ENCODE data around the gene MT1A. TPM values are rescaled to one million over a fixed set of nuclear protein-coding genes. Genes with fewer than 3 reads are reported as not detected.

Gene MT1A
- total RNA-seq, 2 experiments from 2014 or later, result not detected

DNA sequence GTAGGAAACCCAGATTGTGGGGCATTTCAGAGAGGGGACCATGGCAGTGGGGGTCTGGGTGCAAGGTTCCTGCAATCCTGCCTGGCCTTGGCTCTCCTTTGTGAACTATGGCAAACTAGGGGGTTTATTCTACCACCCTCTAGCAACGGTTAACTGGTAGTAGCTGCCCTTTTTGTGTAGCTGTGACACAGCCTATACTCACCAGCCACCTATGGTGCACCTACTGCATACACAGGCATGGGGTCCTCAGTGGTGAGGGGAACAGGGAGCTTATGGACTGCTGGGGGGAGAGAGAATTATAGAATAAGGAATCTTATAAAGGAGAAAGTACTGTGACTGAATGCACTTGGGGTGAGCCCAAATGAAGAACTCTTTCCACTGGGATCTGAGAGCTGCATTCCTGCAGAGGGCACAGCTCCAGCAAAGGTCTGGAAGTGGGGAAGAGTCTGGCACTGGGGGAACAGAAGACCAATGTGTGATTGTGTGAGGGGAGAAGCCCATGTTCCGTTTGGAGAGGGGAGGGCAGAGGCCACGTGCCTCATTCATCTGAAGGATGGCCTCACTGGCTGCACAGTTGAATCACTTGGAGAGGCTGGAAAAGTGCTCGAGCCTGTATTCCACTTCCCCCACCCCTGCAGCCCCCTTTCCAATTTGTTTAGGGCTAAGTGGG is 45.9 kb downstream of the MT1A start:
- ATAC-seq (no peak), DNase-seq (no peak)
- Mint-ChIP-seq H3K4me3 (peak overlapping the region; percentile 86), H3K9me3 (no peaks in the 10 kb centered on the region), H3K4me1 (ENCODE audit: low read depth) (peaks cover 21% of the 10 kb centered on the region), H3K27me3 (no peaks in the 10 kb centered on the region), H3K27ac (no peak overlapping the region), H3K36me3 (ENCODE audit: low read depth) (peaks cover 12% of the 10 kb centered on the region)
- ChIA-PET POLR2A (interaction anchor here (0.8 to 1.4 kb wide), 5 partner anchors 8 to 305 kb away, joined by 3 to 4 read pairs (median 4); partner anchors contain the start of gene NLRC5), CTCF (interaction anchor here (1.0 to 2.4 kb wide), 5 partner anchors 14 to 107 kb away, joined by 3 to 17 read pairs (median 5); no protein-coding TSS in a partner anchor)
- intact Hi-C loops (cut with micrococcal nuclease), result loop anchor here (5.0 kb wide), 1 partner anchor 72 kb away; no protein-coding TSS in a partner anchor
- TF ChIP-seq, protein P1, sequence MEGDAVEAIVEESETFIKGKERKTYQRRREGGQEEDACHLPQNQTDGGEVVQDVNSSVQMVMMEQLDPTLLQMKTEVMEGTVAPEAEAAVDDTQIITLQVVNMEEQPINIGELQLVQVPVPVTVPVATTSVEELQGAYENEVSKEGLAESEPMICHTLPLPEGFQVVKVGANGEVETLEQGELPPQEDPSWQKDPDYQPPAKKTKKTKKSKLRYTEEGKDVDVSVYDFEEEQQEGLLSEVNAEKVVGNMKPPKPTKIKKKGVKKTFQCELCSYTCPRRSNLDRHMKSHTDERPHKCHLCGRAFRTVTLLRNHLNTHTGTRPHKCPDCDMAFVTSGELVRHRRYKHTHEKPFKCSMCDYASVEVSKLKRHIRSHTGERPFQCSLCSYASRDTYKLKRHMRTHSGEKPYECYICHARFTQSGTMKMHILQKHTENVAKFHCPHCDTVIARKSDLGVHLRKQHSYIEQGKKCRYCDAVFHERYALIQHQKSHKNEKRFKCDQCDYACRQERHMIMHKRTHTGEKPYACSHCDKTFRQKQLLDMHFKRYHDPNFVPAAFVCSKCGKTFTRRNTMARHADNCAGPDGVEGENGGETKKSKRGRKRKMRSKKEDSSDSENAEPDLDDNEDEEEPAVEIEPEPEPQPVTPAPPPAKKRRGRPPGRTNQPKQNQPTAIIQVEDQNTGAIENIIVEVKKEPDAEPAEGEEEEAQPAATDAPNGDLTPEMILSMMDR (IDR thresholded peaks at IDR 0.05), result no peak

DNA sequence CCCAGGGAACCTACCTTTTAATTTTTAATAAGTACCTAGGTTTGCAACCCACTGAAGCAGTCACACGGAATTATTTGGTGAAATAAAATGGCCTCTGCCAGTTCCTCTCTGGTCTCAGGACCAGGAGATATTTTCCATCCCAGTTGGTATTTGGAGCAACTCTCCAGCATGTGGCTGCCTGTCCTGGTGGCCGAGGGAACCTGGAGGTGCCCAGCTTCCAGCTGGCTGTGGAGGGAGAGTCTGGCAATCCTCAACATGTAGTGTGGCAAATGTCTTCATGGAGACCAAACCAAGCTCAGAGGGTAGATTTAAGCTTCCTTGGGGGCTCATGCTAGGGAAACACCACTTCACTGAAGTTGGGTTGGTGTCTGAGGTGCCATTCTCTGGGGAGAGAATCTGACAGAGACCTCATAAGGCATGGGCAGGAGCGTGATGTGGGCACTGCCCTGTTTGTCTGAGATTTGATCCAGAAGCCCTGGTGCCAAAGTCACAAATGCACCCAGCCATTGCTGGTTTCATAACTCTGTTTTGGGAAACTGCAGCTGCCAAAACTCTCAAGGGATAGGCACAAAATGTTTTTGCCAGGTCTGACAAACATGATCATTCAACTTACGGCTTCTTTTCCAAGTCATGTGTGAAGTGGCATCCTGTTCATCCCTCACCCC is 46.6 kb downstream of the MT1A start:
- intact Hi-C loops (cut with micrococcal nuclease), result loop anchor here (5.0 kb wide), 1 partner anchor 73 kb away; no protein-coding TSS in a partner anchor
- CTCF ChIA-PET, result interaction anchor here (1.0 to 2.0 kb wide), 4 partner anchors 13 to 107 kb away, joined by 3 to 7 read pairs (median 4); no protein-coding TSS in a partner anchor
- H3K4me1 Mint-ChIP-seq (ENCODE audit: low read depth), result peaks cover 21% of the 10 kb centered on the region
- DNase-seq (no peak), ATAC-seq (no peak)
- peaks cover 12% of the 10 kb centered on the region for H3K36me3 Mint-ChIP-seq (ENCODE audit: low read depth)
- no peak overlapping the region for H3K4me3 Mint-ChIP-seq
- no peak overlapping the region for H3K27ac Mint-ChIP-seq
- no peaks in the 10 kb centered on the region for H3K9me3 Mint-ChIP-seq
- TF ChIP-seq, protein P1 (IDR thresholded peaks at IDR 0.05), result no peak
- H3K27me3 Mint-ChIP-seq, result no peaks in the 10 kb centered on the region
- POLR2A ChIA-PET, result interaction anchor here (0.8 to 1.4 kb wide), 4 partner anchors 9 to 304 kb away, joined by 3 to 4 read pairs (median 4); partner anchors contain the start of gene NLRC5

DNA sequence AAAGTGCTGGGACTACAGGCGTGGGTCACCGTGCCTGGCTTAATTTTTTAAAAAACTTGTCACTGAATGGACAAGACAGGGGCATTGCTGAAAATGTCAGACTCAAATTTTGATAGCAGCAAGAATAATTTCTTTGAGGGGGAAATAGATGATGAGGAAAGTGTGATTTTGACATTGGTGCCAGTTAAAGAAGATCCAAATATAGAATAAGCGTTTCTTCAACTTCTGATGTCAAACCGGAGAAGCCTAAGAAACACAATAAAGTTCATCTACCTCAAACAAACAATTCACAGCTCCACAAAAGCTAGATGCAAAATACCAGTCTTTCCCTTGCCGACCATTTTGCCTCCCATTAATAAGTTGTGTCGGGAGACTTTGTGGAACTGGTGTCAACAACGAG is 48.3 kb downstream of the MT1A start:
- ChIA-PET POLR2A (no interaction called here), CTCF (no interaction called here)
- intact Hi-C loops (cut with micrococcal nuclease), result no loop called here
- Mint-ChIP-seq H3K4me3 (no peak overlapping the region), H3K27ac (no peak overlapping the region), H3K36me3 (ENCODE audit: low read depth) (peaks cover 12% of the 10 kb centered on the region), H3K27me3 (no peaks in the 10 kb centered on the region), H3K9me3 (no peaks in the 10 kb centered on the region), H3K4me1 (ENCODE audit: low read depth) (peaks cover 15% of the 10 kb centered on the region)
- ATAC-seq (no peak), DNase-seq (no peak)
- TF ChIP-seq, protein P1 (IDR thresholded peaks at IDR 0.05), result no peak

DNA sequence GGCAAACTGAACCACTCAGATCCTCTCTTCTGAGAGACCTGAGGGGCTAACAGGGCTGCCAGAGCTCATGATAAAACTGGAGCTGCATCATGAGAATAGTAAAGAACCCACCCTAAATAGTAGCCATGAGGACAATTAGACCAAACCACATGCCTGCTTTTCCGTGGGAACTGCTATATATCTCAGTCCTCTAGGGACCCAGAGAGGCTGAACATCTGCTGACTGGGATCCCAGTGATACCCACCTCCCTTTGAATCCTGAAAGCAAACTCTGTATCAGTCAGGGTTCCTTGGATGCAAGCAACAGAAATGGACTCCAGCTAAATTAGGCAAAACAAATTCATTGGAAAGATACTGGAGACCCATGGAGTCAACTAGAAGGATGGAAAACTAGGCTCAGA is 50.3 kb downstream of the MT1A start:
- POLR2A ChIA-PET, result no interaction called here
- H3K4me3 Mint-ChIP-seq, result no peak overlapping the region
- no peaks in the 10 kb centered on the region for H3K27me3 Mint-ChIP-seq
- TF ChIP-seq, protein P1 (IDR thresholded peaks at IDR 0.05), result no peak
- intact Hi-C loops (cut with micrococcal nuclease), result no loop called here
- peaks cover 9% of the 10 kb centered on the region for H3K36me3 Mint-ChIP-seq (ENCODE audit: low read depth)
- H3K4me1 Mint-ChIP-seq (ENCODE audit: low read depth), result peaks cover 6% of the 10 kb centered on the region
- H3K9me3 Mint-ChIP-seq, result no peaks in the 10 kb centered on the region
- no peak for DNase-seq
- CTCF ChIA-PET, result interaction anchor here (1.2 to 2.9 kb wide), 3 partner anchors 13 to 112 kb away, joined by 4 to 12 read pairs (median 7); no protein-coding TSS in a partner anchor
- no peak overlapping the region for H3K27ac Mint-ChIP-seq
- ATAC-seq, result no peak
